ENCODE data around the gene IL1RAPL1. TPM values are rescaled to one million over a fixed set of nuclear protein-coding genes. Genes with fewer than 3 reads are reported as not detected.

Gene IL1RAPL1
- total RNA-seq, 4 donors from 2014 or later: 0.13 TPM; not detected in 3

GRCh38 chrX:29858714-29859113 lies 1271.5 kb downstream of the IL1RAPL1 start:
- TF ChIP-seq, protein P1, sequence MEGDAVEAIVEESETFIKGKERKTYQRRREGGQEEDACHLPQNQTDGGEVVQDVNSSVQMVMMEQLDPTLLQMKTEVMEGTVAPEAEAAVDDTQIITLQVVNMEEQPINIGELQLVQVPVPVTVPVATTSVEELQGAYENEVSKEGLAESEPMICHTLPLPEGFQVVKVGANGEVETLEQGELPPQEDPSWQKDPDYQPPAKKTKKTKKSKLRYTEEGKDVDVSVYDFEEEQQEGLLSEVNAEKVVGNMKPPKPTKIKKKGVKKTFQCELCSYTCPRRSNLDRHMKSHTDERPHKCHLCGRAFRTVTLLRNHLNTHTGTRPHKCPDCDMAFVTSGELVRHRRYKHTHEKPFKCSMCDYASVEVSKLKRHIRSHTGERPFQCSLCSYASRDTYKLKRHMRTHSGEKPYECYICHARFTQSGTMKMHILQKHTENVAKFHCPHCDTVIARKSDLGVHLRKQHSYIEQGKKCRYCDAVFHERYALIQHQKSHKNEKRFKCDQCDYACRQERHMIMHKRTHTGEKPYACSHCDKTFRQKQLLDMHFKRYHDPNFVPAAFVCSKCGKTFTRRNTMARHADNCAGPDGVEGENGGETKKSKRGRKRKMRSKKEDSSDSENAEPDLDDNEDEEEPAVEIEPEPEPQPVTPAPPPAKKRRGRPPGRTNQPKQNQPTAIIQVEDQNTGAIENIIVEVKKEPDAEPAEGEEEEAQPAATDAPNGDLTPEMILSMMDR (IDR thresholded peaks at IDR 0.05): no peak
- no peak for TF ChIP-seq POLR2AphosphoS5 (IDR thresholded peaks at IDR 0.05)
- no peak for TF ChIP-seq POLR2A (IDR thresholded peaks at IDR 0.05)
- no peak for TF ChIP-seq EP300 (IDR thresholded peaks at IDR 0.05)
- DNase-seq (ENCODE audit: low spot score in 2 of 2): no peak
- Histone ChIP-seq H3K36me3 (no peaks in the 10 kb centered on the region), H3K27me3 (no peaks in the 10 kb centered on the region), H3K4me3 (no peak overlapping the region), H3K27ac (no peak overlapping the region), H3K4me1 (no peaks in the 10 kb centered on the region), H3K9me3 (no peaks in the 10 kb centered on the region)

GRCh38 chrX:29862126-29862677 lies 1275.0 kb downstream of the IL1RAPL1 start:
- Histone ChIP-seq H3K27me3 (no peaks in the 10 kb centered on the region), H3K36me3 (no peaks in the 10 kb centered on the region), H3K27ac (no peak overlapping the region), H3K4me1 (no peaks in the 10 kb centered on the region), H3K4me3 (no peak overlapping the region), H3K9me3 (no peaks in the 10 kb centered on the region)
- WGBS: 52% methylated on average over 7 of the region's 7 CpGs
- no peak for DNase-seq (ENCODE audit: low spot score in 2 of 2)
- no peak for TF ChIP-seq POLR2AphosphoS5 (IDR thresholded peaks at IDR 0.05)
- TF ChIP-seq EP300 (IDR thresholded peaks at IDR 0.05): no peak
- TF ChIP-seq, protein P1 (IDR thresholded peaks at IDR 0.05): no peak
- no peak for TF ChIP-seq POLR2A (IDR thresholded peaks at IDR 0.05)

DNA sequence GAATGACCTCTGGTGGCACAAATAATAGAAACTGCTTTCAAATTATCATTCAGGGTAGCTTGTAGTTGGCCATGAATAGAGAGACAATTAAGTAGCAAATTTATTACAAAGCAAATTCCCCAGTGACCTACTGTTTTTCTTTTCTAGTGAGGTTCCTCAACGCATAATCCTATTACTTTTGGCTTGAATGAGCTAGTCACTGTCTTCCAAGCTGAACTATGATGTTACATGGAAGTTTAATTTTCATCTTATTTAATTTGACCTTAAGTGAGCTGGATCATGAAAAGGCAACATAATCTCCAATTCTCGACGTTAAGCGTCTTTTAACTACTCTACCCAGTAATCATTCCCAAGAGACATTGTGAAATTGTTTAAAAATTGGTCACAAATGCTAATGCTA lies 1280.7 kb downstream of the IL1RAPL1 start:
- Histone ChIP-seq H3K36me3 (no peaks in the 10 kb centered on the region), H3K9me3 (no peaks in the 10 kb centered on the region), H3K27me3 (no peaks in the 10 kb centered on the region), H3K4me1 (no peaks in the 10 kb centered on the region), H3K27ac (no peak overlapping the region), H3K4me3 (no peak overlapping the region)
- TF ChIP-seq, protein P1 (IDR thresholded peaks at IDR 0.05): no peak
- TF ChIP-seq POLR2AphosphoS5 (IDR thresholded peaks at IDR 0.05) (no peak), EP300 (IDR thresholded peaks at IDR 0.05) (no peak), POLR2A (IDR thresholded peaks at IDR 0.05) (no peak)
- WGBS: 74% methylated on average over 4 of the region's 4 CpGs
- DNase-seq (ENCODE audit: low spot score in 2 of 2): no peak

DNA sequence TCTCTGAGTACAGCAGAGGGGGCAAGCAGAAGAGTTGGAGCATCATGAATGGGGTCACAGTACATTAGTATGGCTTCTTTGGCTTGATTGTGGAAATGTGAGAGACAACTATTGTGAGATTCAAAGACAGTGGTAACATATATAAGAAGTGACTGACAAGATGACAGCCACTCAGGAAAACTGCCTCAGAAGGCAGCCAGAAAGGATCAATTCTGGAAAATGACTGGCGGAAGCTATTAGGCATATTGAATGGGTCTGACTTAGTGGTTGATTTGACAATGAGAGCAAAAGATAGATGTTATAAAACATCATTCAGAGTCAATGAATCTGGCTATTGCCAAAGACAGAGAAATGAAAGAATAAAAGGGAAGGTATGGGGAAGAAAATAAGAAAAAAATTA lies 1282.6 kb downstream of the IL1RAPL1 start:
- no peaks in the 10 kb centered on the region for H3K36me3 ChIP-seq
- TF ChIP-seq POLR2A (IDR thresholded peaks at IDR 0.05) (no peak), POLR2AphosphoS5 (IDR thresholded peaks at IDR 0.05) (no peak), EP300 (IDR thresholded peaks at IDR 0.05) (no peak)
- TF ChIP-seq, protein P1 (IDR thresholded peaks at IDR 0.05): no peak

GRCh38 chrX:29870608-29871007 lies 1283.4 kb downstream of the IL1RAPL1 start:
- H3K36me3 ChIP-seq: no peaks in the 10 kb centered on the region
- H3K27ac ChIP-seq: no peak overlapping the region
- H3K4me3 ChIP-seq: no peak overlapping the region
- DNase-seq (ENCODE audit: low spot score in 2 of 2): no peak
- H3K4me1 ChIP-seq: no peaks in the 10 kb centered on the region
- no peaks in the 10 kb centered on the region for H3K27me3 ChIP-seq
- 86% methylated on average over 3 of the region's 3 CpGs for WGBS
- TF ChIP-seq POLR2A (IDR thresholded peaks at IDR 0.05): no peak
- no peaks in the 10 kb centered on the region for H3K9me3 ChIP-seq

More for the DNA sequence above, 1282.6 kb downstream of the IL1RAPL1 start:
- H3K4me1 ChIP-seq: no peaks in the 10 kb centered on the region
- 92% methylated on average over 1 of the region's 1 CpG for WGBS
- no peak overlapping the region for H3K27ac ChIP-seq
- H3K4me3 ChIP-seq: no peak overlapping the region
- no peaks in the 10 kb centered on the region for H3K27me3 ChIP-seq
- no peaks in the 10 kb centered on the region for H3K9me3 ChIP-seq
- DNase-seq (ENCODE audit: low spot score in 2 of 2): no peak

GRCh38 chrX:29872831-29873230 lies 1285.6 kb downstream of the IL1RAPL1 start:
- Histone ChIP-seq H3K27ac (no peak overlapping the region), H3K36me3 (no peaks in the 10 kb centered on the region), H3K4me1 (no peaks in the 10 kb centered on the region), H3K4me3 (no peak overlapping the region), H3K9me3 (no peaks in the 10 kb centered on the region), H3K27me3 (no peaks in the 10 kb centered on the region)
- 75% methylated on average over 2 of the region's 2 CpGs for WGBS
- no peak for DNase-seq (ENCODE audit: low spot score in 2 of 2)
- TF ChIP-seq POLR2A (IDR thresholded peaks at IDR 0.05) (no peak), POLR2AphosphoS5 (IDR thresholded peaks at IDR 0.05) (no peak), EP300 (IDR thresholded peaks at IDR 0.05) (no peak)
- TF ChIP-seq, protein P1 (IDR thresholded peaks at IDR 0.05): no peak

All from suprapubic skin (tissue), 4 donors.